Common myeloid progenitor, CD34-positive (primary cell): ENCODE data around the gene KLHL20.
"Not testable (repeated sequence)": the region's sequence is repeated elsewhere in the genome, so short reads cannot be mapped to it uniquely, and the experiment has no call there.

Experiments used
- CTCF ChIA-PET: fragments of 350-600 bp; sonication (Branson Sonifier 250); formaldehyde crosslinking; loops from one replicate; lab custom pipeline; 2021; ENCODE audit warnings: antibody characterized with exemption; lab: Charles Lee
- POLR2A ChIA-PET: fragments of 350-600 bp; sonication (Branson Sonifier 250); formaldehyde crosslinking; loops from one replicate; lab custom pipeline; 2021; ENCODE audit warnings: antibody characterized with exemption; lab: Charles Lee
- DNase-seq, 3 donors: peaks; one replicate each; pipeline versions ENCODE4 v3.0.0 to v3.0.0-alpha.2; 2013
- H3K27ac ChIP-seq, 2 experiments: 1 replicate in 1 of 2; 2 replicates in 1 of 2; pipeline ENCODE4 v1.7.0; 2013; ENCODE audit warnings: inconsistent platforms in 2 of 2, low read length in 2 of 2, mild to moderate bottlenecking in 2 of 2, low read depth in 1 of 2, moderate library complexity in 1 of 2; ENCODE audit not compliant: severe bottlenecking in 2 of 2, insufficient read depth in 1 of 2, poor library complexity in 1 of 2
- H3K27me3 ChIP-seq, 5 experiments: replicated peaks in 2 of 5; 1 replicate in 3 of 5; 2 replicates in 2 of 5; pipeline versions ENCODE4 v1.6.1 to v1.7.0; 2013; ENCODE audit warnings: low read length in 4 of 5, mild to moderate bottlenecking in 2 of 5, moderate library complexity in 2 of 5, inconsistent platforms in 1 of 5; ENCODE audit not compliant: insufficient read depth in 5 of 5, control insufficient read depth in 4 of 5
- H3K36me3 ChIP-seq, 4 experiments: 1 replicate in 2 of 4; 2 replicates in 2 of 4; pipeline versions ENCODE4 v1.6.1 to v1.7.0; 2013; ENCODE audit warnings: low read length in 3 of 4, control low read depth in 1 of 4, mild to moderate bottlenecking in 1 of 4; ENCODE audit not compliant: control insufficient read depth in 4 of 4, insufficient read depth in 4 of 4
- H3K4me1 ChIP-seq, 4 experiments: 1 replicate in 3 of 4; 2 replicates in 1 of 4; pipeline versions ENCODE4 v1.6.1 to v1.7.1; 2013; ENCODE audit warnings: low read length in 3 of 4, mild to moderate bottlenecking in 3 of 4, control low read depth in 1 of 4, inconsistent platforms in 1 of 4, moderate library complexity in 1 of 4; ENCODE audit not compliant: control insufficient read depth in 4 of 4, insufficient read depth in 4 of 4; ENCODE audit errors: control extremely low read depth in 1 of 4
- H3K4me3 ChIP-seq, 7 experiments: 1 replicate in 4 of 7; 2 replicates in 3 of 7; pipeline versions ENCODE4 v1.5.1 to v1.7.0; 2013; ENCODE audit warnings: mild to moderate bottlenecking in 7 of 7, low read length in 6 of 7, moderate library complexity in 6 of 7, inconsistent platforms in 2 of 7, low read depth in 2 of 7, control low read depth in 1 of 7; ENCODE audit not compliant: insufficient read depth in 4 of 7, control insufficient read depth in 1 of 7; ENCODE audit errors: extremely low read depth in 1 of 7
- H3K9me3 ChIP-seq, 5 experiments: 1 replicate in 4 of 5; 2 replicates in 1 of 5; pipeline versions ENCODE4 v1.6.1 to v1.7.1; 2013; ENCODE audit warnings: low read length in 4 of 5, mild to moderate bottlenecking in 2 of 5, inconsistent platforms in 1 of 5, low read depth in 1 of 5, moderate library complexity in 1 of 5; ENCODE audit not compliant: control insufficient read depth in 4 of 5, insufficient read depth in 2 of 5; ENCODE audit errors: control extremely low read depth in 1 of 5
- WGBS: methylation state at CpG from one replicate; pipeline ENCODE4 v1.1.5; 2013; ENCODE audit not compliant: insufficient coverage; 5-methylcytosine and 5-hydroxymethylcytosine counted together

Gene KLHL20

GRCh38 chr1:173708787-173709186, 6.0 kb upstream of the KLHL20 start:
- H3K27me3 ChIP-seq: peaks cover 0 to 47% (median 8%) of the 10 kb centered on the region in 5 experiments
- H3K4me1 ChIP-seq: no peaks in the 10 kb centered on the region
- DNase-seq: no peak
- CTCF ChIA-PET: no interaction called here
- 94% methylated on average over 2 of the region's 2 CpGs for WGBS
- H3K36me3 ChIP-seq: no peaks in the 10 kb centered on the region
- no peak overlapping the region for H3K27ac ChIP-seq
- POLR2A ChIA-PET: no interaction called here
- H3K4me3 ChIP-seq: no peak overlapping the region
- peaks cover 0 to 2% (median 0%) of the 10 kb centered on the region in 5 experiments for H3K9me3 ChIP-seq

DNA sequence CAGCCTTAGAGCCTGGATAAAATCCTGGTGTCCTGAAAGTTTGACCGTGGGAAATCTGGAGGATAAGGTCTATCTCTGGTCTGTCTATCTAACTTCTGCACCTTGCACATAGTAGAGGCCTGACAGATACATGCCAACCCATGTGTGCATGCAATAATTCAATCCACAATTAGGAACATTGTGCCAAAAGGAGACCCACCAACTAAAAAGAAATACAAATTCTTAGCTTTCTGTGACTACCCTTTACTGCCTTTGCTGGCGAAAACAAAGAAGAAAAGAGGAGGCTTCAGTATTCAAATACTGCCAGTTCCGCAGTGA, 381 bp upstream of the KLHL20 start:
- ChIA-PET CTCF (interaction anchor here (0.9 to 1.6 kb wide), 5 partner anchors 9 to 285 kb away, joined by 3 to 4 read pairs (median 3); no protein-coding TSS in a partner anchor), POLR2A (interaction anchor here (0.6 to 1.2 kb wide), 2 partner anchors 105 to 238 kb away, joined by 3 to 5 read pairs; no protein-coding TSS in a partner anchor)
- DNase-seq: no peak
- WGBS: 63% methylated on average over 3 of the region's 3 CpGs
- Histone ChIP-seq H3K36me3 (peaks cover 0 to 9% (median 2%) of the 10 kb centered on the region in 4 experiments), H3K27ac (peak overlapping the region in 1 of 2 experiments; percentile 89), H3K4me1 (peaks cover 3 to 20% (median 15%) of the 10 kb centered on the region in 4 experiments), H3K4me3 (peak overlapping the region in 6 of 7 experiments; percentile 85 to 99 (median 96)), H3K9me3 (peaks cover 0 to 2% (median 0%) of the 10 kb centered on the region in 5 experiments), H3K27me3 (peaks cover 0 to 36% (median 6%) of the 10 kb centered on the region in 5 experiments)

- peaks cover 0 to 25% (median 6%) of the 10 kb centered on the region in 5 experiments for H3K27me3 ChIP-seq
- no peak for DNase-seq
- POLR2A ChIA-PET: interaction anchor here (1.2 kb wide), 1 partner anchor 239 kb away, joined by 5 read pairs; no protein-coding TSS in a partner anchor
- CTCF ChIA-PET: interaction anchor here (1.0 to 1.5 kb wide), 3 partner anchors 18 to 285 kb away, joined by 3 to 4 read pairs (median 3); no protein-coding TSS in a partner anchor
- peaks cover 0 to 9% (median 3%) of the 10 kb centered on the region in 4 experiments for H3K36me3 ChIP-seq
- H3K27ac ChIP-seq: peak overlapping the region; percentile 76 to 89
- peaks cover 0 to 2% (median 0%) of the 10 kb centered on the region in 5 experiments for H3K9me3 ChIP-seq
- WGBS: 0% methylated on average over 4 of the region's 8 CpGs
- H3K4me3 ChIP-seq: peak overlapping the region; percentile 78 to 99 (median 95)
- H3K4me1 ChIP-seq: peaks cover 3 to 20% (median 15%) of the 10 kb centered on the region in 4 experiments
These were observed 710 bp downstream of the KLHL20 start for GRCh38 chr1:173715538-173715844.

- peaks cover 3 to 20% (median 15%) of the 10 kb centered on the region in 4 experiments for H3K4me1 ChIP-seq
- DNase-seq: peak in 1 of 3 donors; percentile 9
- ChIA-PET CTCF (no interaction called here), POLR2A (no interaction called here)
- 85% methylated on average over 2 of the region's 2 CpGs for WGBS
- H3K4me3 ChIP-seq: no peak overlapping the region
- no peak overlapping the region for H3K27ac ChIP-seq
- peaks cover 3 to 17% (median 14%) of the 10 kb centered on the region in 4 experiments for H3K36me3 ChIP-seq
- H3K27me3 ChIP-seq: peaks cover 0 to 11% (median 2%) of the 10 kb centered on the region in 5 experiments
- no peaks in the 10 kb centered on the region for H3K9me3 ChIP-seq
These were observed 2.5 kb downstream of the KLHL20 start for GRCh38 chr1:173717238-173717637.

GRCh38 chr1:173731331-173731730, 16.6 kb downstream of the KLHL20 start:
- Histone ChIP-seq H3K36me3 (peaks cover 9 to 30% (median 16%) of the 10 kb centered on the region in 4 experiments), H3K9me3 (peaks cover 1 to 15% (median 2%) of the 10 kb centered on the region in 5 experiments)
- CTCF ChIA-PET, H3K4me3 ChIP-seq, H3K4me1 ChIP-seq, H3K27ac ChIP-seq, H3K27me3 ChIP-seq, DNase-seq, POLR2A ChIA-PET: not testable (repeated sequence)
- WGBS: no CpG with 5 or more reads among the region's 1 CpG

GRCh38 chr1:173733912-173734311, 19.1 kb downstream of the KLHL20 start:
- Histone ChIP-seq H3K4me3 (no peak overlapping the region), H3K4me1 (no peaks in the 10 kb centered on the region), H3K27me3 (no peaks in the 10 kb centered on the region), H3K27ac (no peak overlapping the region), H3K36me3 (peaks cover 9 to 40% (median 16%) of the 10 kb centered on the region in 4 experiments), H3K9me3 (peaks cover 1 to 22% (median 4%) of the 10 kb centered on the region in 5 experiments)
- 95% methylated on average over 8 of the region's 9 CpGs for WGBS
- ChIA-PET POLR2A (no interaction called here), CTCF (interaction anchor here (0.9 kb wide), 1 partner anchor 19 kb away, joined by 3 read pairs; the partner anchor contains the start of gene KLHL20)
- no peak for DNase-seq

DNA sequence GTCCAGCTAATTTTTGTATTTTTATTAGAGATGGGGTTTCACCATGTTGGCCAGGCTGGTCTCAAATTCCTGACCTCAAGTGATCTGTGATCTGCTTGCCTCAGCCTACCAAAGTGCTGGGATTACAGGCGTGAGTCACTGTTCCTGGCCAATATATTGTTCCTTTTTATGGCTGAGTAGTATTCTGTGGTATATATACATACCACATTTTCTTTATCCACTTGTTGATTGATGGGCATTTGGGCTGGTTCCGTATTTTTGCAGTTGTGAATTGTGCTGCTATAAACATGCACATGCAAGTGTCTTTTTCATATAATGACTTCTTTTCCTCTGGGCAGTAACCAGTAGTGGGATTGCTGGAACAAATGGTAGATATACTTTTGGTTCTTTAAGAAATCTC, 21.3 kb downstream of the KLHL20 start:
- no CpG with 5 or more reads among the region's 2 CpGs for WGBS
- CTCF ChIA-PET, DNase-seq, H3K27ac ChIP-seq, H3K27me3 ChIP-seq, POLR2A ChIA-PET, H3K4me3 ChIP-seq, H3K4me1 ChIP-seq: not testable (repeated sequence)
- Histone ChIP-seq H3K9me3 (peaks cover 1 to 27% (median 4%) of the 10 kb centered on the region in 5 experiments), H3K36me3 (peaks cover 9 to 47% (median 20%) of the 10 kb centered on the region in 4 experiments)
